Erythroblast (primary cell): ENCODE results near the gene RHOBTB3.

ENCODE experiments used
- GATA1 ChIP-seq: IDR thresholded peaks from 2 replicates; pipeline ENCODE4 v1.6.1; 2011; ENCODE audit warnings: low read depth, mild to moderate bottlenecking, control low read depth, low read length, moderate library complexity
- POLR2A ChIP-seq: IDR thresholded peaks from 2 replicates; pipeline ENCODE4 v1.6.1; 2011; ENCODE audit warnings: mild to moderate bottlenecking, low read length

- TF ChIP-seq POLR2A, result no peak
- TF ChIP-seq GATA1, result no peak
Observed at GRCh38 chr5:95718738-95719137, 12.4 kb upstream of the RHOBTB3 start.
